Tibial nerve (tissue), 4 donors: ENCODE results near the gene C17orf75.

Experiments
- EP300 ChIP-seq, 2 donors: sonication (generic); formaldehyde crosslinking; IDR thresholded peaks; one replicate each; pipeline ENCODE4 v1.6.1; 2017; ENCODE audit warnings: antibody characterized with exemption in 2 of 2, mild to moderate bottlenecking in 1 of 2
- POLR2A ChIP-seq, 2 donors: fragments of 450-650 bp; IDR thresholded peaks; one replicate each; pipeline ENCODE4 v1.6.1; 2017; ENCODE audit warnings: antibody characterized with exemption in 2 of 2, mild to moderate bottlenecking in 2 of 2, moderate library complexity in 2 of 2
- TF ChIP-seq, protein P1 (sequence below), 5 experiments: fragments of 200-600 bp in 3 of 5; fragments of 450-650 bp in 2 of 5; sonication (generic) in 3 of 5; IDR thresholded peaks; one replicate each; pipeline ENCODE4 v1.5.1; 2016 to 2019; ENCODE audit warnings: antibody characterized with exemption in 5 of 5, mild to moderate bottlenecking in 3 of 5, moderate library complexity in 2 of 5

DNA sequence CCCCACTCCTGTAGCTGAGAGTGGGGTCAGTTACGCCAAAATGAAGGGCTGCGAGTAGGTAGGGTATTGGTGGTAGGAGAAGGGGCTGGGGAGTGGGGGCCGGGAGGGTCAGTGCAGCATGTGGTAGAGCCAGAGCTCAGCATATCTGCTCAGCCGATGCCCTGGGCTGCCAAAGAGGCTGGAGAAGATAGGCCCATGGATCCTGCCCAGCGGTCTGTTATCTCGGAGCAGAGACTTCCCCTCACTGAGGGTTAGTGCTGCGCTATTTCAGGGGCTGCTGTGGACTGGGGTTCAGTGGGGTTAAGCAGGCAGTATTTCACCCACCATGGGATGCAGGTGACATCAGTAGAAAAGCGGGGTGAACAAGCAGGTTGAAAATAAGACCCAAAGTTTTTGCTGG, 56.7 kb downstream of the C17orf75 start:
- TF ChIP-seq POLR2A (IDR thresholded peaks at IDR 0.05) (no peak), EP300 (IDR thresholded peaks at IDR 0.05) (no peak)
- TF ChIP-seq, protein P1, sequence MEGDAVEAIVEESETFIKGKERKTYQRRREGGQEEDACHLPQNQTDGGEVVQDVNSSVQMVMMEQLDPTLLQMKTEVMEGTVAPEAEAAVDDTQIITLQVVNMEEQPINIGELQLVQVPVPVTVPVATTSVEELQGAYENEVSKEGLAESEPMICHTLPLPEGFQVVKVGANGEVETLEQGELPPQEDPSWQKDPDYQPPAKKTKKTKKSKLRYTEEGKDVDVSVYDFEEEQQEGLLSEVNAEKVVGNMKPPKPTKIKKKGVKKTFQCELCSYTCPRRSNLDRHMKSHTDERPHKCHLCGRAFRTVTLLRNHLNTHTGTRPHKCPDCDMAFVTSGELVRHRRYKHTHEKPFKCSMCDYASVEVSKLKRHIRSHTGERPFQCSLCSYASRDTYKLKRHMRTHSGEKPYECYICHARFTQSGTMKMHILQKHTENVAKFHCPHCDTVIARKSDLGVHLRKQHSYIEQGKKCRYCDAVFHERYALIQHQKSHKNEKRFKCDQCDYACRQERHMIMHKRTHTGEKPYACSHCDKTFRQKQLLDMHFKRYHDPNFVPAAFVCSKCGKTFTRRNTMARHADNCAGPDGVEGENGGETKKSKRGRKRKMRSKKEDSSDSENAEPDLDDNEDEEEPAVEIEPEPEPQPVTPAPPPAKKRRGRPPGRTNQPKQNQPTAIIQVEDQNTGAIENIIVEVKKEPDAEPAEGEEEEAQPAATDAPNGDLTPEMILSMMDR (IDR thresholded peaks at IDR 0.05), result no peak
